ENCODE data around the gene C1orf167.
A peak's percentile ranks its signal among the peaks of the same experiment; 100 is the strongest.

The C1orf167 gene

DNA sequence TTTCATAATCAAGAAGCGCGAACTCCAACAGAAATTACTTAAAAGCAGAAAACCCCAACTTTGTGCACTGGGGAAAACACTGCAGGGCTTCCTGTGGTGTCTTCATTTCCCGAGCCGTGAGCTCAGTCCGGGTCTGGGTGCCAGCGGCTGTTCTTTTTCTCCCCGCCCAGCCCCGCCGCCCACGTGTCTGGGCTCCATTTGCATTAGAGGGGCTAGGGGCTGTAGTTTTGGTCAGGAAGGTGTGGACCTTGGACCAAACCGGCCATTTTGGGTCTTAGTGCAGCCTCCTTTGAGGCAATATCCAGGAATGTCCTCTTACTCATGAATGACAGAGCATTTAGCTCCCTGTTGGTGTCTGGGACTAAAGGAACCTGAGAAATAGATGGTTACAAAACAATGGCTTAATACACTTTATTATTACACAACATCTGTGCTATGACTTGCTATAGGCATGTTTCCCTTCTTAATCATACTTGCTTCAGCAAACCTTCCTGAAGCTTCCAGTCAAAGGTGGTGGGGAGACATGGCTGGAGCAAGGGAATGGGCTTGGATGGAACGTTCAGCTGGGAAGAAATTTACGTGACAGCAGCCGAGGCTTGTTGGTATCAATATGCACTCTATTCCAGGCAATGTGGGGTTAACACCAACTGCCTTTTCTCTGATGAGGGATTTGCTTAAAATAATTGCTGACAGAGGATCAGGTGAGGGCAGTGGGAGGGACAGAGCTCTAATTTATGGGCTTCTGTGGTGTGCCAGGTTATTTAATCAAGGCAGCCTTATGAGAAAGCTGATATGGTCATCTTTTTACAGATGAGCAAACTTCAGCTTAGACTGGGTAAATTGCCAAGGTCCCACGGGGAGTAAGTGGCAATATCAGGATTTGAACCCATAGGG is 25.0 kb upstream of the C1orf167 start:
- no peak for DNase-seq (ENCODE audit: low read depth in 4 of 4, low spot score in 1 of 4)

DNA sequence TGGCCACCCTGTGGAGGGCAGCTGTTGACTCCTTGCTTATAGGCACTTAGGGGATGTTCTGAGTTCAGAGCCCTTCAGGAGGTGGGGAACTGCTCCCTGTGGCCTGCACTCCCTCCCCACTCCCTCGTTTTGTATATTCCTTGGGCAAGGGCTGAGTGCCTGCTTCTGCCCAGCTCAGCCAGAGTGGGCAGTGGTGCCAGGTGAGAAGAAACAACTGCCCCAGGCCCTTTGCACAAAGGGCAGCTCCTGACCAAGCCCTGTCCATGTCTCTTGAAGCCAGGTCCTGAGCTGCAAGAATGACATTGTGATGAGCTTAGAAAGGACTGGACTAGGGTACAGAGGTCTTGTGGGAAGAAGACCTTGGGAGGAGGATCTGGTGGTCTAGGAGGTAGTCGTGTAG is 23.9 kb upstream of the C1orf167 start:
- DNase-seq (ENCODE audit: low read depth in 4 of 4, low spot score in 1 of 4), result no peak

DNA sequence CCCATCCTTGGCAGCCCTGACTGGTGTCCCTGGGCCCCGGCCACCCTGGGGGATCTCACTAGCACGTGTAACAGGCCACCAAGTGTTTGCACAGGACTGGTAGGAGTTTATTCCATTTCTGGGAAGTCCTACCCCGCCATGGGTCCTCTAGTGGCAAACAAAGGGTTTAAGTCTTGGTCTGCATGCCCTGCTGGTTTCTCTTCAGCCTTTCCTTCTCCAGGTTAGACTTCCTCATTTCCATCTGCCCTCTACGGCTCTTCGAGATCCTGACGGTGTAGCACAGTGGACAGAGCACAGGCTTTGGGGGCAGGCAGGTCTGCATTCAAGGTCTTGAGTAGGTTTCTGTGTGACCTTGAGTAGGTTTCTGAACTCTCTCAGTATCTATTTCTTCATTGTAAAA is 23.2 kb upstream of the C1orf167 start:
- no peak for DNase-seq (ENCODE audit: low read depth in 4 of 4, low spot score in 1 of 4)

DNA sequence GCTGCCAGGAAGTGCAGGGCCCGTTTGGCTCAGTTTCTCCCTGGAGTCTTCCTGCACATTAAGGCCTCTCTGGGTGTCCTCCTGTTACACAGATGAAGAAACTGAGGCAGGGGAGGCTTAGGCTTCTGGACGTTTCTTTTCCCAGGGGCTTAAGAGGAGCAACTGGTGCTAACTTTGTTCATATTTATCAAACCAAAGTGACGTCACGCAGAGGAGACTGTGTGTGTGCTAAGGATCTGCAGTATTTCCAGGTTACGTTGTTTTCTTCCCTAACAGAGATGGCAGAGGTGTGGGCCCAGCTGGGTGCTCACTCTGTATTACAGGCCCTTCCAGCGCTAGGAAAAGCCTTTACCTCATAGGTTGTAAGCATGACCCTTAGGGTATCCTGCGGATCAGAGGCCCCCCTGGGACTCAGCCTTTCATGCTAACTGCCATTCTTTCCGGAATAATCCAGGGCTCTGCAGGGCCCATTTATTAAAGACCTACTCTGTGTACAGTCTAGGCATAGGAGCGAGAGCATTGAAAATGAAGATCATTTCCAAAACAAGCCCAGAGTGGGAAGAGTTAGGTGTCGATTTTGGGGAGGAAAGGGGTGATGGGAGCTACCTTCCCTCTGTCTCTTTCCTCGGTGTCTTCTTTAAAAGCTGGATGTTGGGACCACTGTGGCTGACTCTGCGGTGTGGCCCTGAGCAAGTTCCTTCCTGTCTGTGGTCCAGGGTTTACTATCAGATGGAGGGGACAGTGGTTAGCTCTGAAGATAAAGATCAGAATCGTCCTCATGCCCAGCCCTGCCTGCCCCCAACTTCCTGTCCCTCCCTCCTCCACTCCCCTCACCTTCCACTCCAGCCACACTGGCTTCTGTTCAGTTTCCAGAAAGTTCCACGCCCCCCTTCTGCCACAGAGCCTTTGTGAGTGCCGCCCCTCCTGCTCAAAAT is 21.5 kb upstream of the C1orf167 start:
- no peak for DNase-seq (ENCODE audit: low read depth in 4 of 4, low spot score in 1 of 4)

DNA sequence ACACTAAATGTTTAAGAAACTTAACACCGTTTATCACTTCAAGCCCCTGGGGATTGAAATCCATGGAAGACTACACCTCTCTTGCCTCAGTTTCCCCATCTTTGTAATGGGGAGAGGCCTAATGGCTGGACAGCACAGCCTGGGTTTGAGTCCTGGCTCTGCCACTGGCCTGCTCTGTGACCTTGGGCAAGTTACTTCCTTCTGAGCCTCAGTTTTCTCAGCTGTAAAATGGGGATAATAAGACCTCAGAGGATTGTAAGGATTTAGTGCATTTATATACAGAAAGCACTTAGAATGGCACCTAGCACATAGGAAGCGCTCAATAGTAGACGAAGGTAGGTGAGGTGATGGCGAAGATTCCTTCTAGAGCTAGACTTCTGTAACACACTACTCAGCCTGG is 20.5 kb upstream of the C1orf167 start:
- DNase-seq (ENCODE audit: low read depth in 4 of 4, low spot score in 1 of 4), result no peak

DNA sequence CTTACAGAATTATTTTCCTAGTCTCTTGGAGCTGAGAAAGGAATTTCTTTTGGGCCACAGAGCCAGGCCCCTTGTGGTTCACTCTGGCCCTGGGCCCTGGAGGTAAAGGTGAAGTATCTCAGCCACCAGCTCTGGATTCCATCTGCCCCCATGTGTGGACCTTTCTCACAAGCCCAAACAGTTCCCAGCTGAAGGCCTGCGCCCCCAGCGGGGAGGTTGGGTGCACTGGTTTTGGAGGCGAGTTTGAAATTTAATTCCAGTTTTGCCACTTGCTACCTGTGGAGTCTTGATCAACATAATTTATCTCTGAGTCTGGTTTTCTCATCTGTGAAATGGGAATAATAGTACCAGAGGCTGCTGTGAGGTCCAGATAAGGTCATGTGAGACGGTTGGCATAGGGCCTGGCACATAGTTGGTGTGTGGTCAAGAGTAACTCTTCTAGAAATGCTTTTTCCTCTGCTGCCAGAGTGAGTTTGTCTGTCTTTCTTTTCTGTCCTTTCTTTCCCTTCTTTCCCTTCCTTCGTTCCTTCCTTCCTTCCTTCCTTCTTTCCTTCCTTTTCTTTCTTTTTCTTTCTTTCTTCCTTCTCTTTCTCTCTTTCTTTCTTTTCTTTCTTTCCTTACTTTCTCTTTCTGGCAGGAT is 20.0 kb upstream of the C1orf167 start:
- no peak for DNase-seq (ENCODE audit: low read depth in 4 of 4, low spot score in 1 of 4)

DNA sequence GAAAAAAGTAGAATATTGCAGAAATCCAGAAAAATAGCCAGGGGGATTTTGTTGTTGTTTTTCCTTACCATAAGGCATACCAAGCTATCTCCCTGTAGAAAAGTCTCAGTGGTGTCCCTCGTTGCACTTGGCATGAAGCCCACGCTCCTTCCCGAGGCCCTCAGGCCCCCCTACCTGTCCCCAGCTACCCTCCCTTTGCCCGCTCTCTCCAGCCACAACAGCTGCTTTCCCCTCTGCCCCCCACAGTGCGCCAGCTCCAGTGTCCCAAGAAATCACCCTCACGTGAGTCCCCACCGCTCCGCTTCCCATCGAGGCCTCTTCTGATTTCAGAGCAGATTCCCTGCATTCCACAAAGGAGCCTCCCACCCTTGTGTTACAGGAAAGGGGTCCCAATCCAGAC is 17.7 kb upstream of the C1orf167 start:
- DNase-seq (ENCODE audit: low read depth in 4 of 4, low spot score in 1 of 4), result no peak

DNA sequence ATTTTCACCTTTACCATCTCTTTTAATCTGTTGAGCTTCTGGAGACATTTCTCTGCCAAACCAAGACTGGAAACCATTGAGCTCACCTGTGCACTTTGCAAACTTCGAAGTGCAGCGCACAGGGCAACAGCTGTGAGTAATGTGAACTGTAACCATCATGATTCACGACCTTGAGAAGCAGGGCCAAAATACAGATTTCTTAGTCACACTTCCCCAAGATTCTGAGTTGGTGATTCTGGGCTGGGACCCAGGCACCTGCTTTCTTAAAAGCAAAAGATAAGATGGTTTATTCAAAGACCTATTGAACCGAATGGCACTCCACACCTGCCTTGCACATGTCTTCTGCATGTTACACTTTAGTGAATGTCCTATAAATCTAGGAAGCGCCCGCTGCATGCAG is 15.9 kb upstream of the C1orf167 start:
- DNase-seq (ENCODE audit: low read depth in 4 of 4, low spot score in 1 of 4), result no peak

DNA sequence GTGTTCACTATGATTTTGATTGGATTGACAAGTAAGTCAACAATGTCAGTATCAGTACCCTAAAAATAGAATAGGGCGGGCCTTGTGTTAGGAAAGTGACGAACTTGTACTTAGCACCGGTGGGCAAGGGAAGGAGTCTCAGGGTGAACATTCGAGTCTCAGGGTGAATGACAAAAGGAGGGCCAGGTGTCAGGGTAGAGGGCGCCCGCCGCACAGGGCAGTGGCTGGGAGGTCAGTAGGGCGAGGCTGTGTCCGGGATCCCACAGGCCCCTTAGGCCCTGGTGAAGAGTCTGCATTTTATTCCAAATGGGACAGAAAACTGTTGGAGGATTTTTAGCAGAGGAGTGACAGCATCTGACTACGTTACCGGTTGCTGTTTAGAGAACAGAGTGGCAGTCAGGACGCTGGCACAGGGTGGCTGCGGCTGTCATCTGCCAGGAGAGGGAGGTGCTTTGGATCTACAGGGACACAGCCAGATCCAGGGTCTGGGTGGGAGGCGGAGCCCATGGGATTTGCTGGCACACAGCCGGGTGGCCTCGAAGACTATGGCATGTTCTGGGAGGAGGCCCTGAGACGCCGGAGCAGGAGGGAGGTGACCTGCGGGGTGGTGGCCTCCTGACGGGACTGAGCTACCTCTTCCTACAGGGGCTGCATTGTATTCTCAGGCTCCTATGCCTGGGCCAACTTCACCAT is 15.1 kb upstream of the C1orf167 start:
- no peak for DNase-seq (ENCODE audit: low read depth in 4 of 4, low spot score in 1 of 4)

DNA sequence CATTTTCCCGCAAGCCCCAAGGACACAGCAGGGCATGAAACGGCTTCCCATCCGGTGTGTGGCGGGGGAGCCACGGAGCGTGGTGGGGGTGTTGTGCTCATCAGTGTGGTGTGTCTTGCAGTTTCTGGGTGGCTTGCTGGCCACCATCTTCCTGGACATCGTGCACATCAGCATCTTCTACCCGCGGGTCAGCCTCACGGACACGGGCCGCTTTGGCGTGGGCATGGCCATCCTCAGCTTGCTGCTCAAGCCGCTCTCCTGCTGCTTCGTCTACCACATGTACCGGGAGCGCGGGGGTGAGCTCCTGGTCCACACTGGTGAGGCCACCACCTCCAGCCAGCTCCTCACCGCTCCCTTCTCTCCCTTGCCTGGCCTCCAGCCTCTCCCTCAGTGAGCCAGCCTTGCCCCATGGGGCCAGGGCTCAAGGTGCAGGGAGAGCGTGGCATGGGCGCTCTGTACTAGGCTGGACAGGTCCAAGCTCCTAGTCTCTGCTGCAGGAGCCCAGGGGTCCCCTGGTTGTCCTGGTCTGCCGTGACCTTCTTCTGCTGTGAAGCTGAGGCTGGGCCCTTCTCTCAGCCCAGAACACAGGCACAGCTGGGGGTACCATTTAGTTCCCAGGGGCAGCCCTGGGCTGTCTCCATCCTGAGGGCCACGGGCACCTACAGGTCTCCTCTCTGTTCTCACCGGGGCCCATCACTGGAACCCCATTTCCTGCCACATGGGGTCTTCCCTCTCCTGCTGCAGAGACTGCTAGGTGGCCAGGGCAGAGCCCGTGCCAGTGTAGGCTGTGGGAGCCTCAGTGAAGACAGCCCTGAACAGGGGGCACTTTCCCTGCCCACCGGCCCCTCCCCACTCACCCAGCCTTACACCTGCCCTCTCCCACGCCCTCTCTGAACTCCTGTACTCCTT is 13.4 kb upstream of the C1orf167 start:
- no peak for DNase-seq (ENCODE audit: low read depth in 4 of 4, low spot score in 1 of 4)

DNA sequence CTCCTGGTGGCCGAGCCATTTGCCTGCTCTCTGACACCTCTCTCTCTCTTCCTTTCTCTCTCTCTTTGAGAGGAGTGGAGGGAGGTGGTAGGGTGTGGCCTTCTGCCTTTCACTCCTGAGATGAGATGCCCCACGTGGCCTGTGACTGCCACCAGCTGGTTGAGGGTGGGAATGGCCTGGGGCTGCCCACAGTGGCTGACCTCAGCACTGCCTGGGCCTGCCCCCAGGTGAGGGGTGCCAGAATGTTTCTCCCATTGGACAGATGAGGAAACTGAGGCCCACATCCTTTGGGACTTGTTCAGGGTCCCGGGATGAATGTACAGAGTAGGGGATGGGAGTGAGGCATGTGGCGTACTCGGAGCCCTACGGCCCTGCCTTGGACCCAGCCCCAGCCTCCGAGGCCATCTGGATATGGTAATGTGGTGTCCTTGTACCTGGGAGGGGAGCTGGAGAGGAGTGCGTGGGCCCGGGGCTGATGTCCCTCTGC is 12.7 kb upstream of the C1orf167 start:
- peak in 1 of 4 experiments; percentile 46 for DNase-seq (ENCODE audit: low read depth in 4 of 4, low spot score in 1 of 4)

DNA sequence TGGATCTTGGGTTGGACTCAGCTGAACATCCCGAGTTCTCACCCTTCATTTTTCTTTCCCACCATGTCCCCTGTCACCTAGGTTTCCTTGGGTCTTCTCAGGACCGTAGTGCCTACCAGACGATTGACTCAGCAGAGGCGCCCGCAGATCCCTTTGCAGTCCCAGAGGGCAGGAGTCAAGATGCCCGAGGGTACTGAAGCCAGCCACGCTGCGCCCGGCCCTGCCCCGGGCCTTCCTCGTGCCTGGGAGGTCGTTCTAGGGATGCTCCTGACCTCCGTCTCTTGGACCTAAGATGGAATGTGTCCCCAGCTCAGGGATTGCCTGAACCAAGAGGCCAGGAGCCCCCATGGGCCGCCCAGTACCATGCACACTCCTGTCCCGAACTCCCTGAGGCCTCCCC is 12.0 kb upstream of the C1orf167 start:
- DNase-seq (ENCODE audit: low read depth in 4 of 4, low spot score in 1 of 4), result no peak

DNA sequence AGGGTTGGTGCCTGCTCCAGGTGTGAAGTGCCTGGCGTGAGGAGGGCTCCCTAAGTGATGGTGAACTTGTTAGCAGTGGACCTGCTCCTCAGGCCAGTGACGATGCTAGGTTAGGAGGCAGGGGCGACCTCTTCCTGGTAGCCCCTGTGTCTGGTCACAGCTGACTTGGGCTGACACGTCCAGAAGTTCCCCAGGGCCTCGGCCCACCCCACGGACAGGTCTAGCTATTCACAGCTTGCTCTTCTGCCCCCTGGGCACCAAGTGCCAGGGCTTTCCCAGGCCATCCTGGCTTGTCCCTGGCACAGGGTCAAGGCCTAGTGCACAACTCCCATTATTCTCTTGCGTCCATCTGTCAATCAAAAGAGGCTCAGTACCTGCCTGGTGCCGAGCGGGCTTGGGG is 10.9 kb upstream of the C1orf167 start:
- no peak for DNase-seq (ENCODE audit: low read depth in 4 of 4, low spot score in 1 of 4)

DNA sequence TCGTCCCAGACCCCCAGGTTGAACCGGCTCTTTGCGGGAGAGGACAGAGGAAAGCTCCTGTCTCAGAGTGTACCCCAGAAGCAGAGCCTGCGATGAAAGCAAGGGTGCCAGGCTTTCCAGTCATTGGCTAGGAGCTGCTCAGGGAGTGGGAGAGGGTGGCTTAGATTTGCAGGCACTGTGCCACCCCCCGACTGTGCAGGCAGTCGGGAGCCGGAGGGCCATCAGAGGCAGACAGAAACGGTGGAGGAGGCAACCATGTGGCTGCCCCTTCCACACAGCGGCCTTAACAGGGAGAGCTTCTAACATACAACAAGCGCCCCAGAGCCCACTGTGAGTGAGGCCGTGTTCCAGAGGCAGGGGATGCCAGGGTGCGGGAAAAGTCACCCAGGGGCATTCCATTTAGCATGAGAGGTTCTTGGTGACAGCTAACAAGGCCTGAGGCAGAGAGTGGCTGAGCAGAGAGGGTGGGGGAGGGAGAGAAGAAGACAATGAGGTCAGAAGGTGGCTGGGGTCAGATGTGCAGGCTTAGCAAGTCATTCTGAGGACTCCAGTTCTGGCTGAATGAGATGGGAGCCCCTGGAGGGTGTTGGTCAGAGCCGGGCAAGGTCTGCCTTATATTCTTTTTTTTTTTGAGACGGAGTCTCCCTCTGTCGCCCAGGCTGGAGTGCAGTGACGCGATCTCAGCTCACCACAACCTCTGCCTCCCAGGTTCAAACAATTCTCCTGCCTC is 9.5 kb upstream of the C1orf167 start:
- DNase-seq (ENCODE audit: low read depth in 4 of 4, low spot score in 1 of 4), result no peak

DNA sequence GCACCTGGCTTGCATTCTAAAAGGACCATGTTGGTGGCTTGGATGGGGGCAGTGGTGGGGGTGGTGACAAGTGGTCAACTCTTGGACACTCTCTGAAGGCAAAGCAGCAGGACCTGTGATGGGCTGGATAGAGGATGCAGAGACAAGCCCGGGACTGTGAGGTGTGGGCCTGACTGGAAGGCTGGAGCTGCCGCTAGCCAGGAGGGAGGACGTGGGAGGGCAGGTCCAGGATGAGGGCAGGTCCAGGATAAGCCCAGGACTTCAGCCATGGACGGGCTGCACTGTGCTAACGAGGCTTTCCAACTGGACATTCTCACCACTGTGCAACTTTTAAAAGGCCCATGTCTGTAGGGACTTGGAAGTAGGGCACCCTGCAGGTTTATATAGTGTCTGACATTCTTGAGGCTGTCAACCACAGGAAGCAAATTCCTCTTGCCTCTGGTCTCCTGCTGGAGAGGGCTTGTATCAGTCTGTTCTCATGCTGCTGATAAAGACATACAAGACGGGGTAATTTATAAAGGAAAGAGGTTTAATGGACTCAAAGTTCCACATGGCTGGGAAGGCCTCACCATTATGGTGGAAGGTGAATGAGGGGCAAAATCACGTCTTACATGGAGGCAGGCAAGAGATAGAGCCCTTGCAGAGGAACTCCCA is 8.3 kb upstream of the C1orf167 start:
- DNase-seq (ENCODE audit: low read depth in 4 of 4, low spot score in 1 of 4), result no peak

DNA sequence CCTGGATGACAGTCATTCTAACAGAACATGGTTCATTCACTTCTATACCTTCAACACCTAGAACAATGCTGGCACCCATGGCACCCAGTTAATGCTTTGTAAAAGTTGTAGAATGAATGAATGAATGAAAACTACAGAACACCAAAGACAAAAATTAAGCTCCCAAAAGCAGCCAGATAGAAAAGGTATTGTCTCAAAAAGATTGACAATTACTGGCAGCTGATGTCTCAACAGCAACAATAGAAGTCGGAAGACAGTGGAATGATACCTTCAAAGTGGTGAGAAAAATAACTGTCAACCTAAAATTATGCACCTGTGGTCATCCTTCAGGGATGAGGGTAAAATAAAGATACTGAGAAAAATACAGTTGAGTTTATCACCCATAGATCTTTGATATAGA is 4.9 kb upstream of the C1orf167 start:
- no peak for DNase-seq (ENCODE audit: low read depth in 4 of 4, low spot score in 1 of 4)

DNA sequence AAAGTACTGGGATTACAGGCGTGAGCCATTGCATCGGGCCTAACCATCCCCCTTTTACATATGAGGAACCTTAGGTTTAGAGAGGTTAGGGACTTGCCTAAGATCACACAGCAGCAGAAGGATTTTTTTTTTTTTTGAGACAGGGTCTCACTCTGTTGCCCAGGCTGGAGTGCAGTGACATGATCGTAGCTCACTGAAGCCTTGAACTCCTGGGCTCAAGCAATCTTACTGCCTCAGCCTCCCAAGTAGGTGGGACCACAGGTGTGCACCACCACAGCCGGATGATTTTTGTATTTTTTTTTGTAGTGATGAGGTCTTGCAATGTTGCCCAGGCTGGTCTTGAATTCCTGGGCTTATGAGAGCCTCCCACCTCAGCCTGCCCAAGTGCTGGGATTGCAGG is 2.2 kb upstream of the C1orf167 start:
- DNase-seq (ENCODE audit: low read depth in 4 of 4, low spot score in 1 of 4), result no peak

DNA sequence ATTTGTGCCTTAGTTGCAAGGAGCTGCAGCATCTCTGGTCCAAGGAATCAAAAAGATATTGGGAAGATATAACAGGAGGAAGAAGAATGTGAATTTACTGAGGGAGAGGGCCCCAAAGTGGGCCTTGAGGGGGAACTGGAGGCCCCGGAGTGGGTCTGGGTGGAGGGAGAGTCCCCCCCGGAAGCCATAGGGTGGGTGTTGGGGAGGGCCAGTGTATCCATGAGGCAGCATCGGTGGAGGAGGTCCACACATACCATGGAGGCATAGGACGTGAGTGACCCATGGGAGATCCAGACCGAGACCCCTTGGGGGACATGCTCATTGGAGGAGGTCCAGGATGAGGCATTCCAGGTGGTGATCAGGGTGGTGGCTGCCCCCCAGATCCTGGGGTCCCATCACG is 708 bp upstream of the C1orf167 start:
- DNase-seq (ENCODE audit: low read depth in 4 of 4, low spot score in 1 of 4), result no peak

DNA sequence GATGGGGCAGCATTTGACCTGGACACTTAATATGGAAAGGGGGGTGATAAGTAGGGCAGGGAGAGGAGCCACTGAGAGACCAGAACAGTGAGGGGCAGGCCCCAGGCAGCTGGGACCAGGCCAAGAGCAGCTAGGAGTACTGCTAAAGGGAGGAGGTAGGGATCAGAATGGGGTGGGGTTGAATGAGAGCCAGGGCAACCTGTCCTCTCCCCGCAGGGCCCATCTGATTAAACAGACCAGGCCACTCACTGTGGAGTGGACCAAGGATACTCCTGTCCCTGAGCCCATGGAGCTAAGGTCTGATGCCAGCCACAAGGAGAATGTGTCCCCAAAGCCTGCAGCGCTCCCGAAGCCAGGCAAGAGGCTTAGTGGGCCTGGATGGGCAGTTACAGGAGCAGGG is 2.1 kb downstream of the C1orf167 start:
- no peak for DNase-seq (ENCODE audit: low read depth in 4 of 4, low spot score in 1 of 4)
